Ovary (tissue), 9 donors: Measurements from ENCODE around the gene GRK2. TPM values are rescaled to one million over a fixed set of nuclear protein-coding genes. Genes with fewer than 3 reads are reported as not detected.

ENCODE experiments used
- DNase-seq, 5 donors: peaks; one replicate each; pipeline ENCODE4 v3.0.0-alpha.2; 2019 to 2020
- H3K27ac ChIP-seq, 2 donors: fragments of 200-600 bp; one replicate each; pipeline versions ENCODE4 v1.5.1 to v1.8.0; 2019 to 2022
- H3K27me3 ChIP-seq: fragments of 200-600 bp; one replicate; pipeline ENCODE4 v1.8.0; 2022
- H3K36me3 ChIP-seq: fragments of 200-600 bp; sonication (generic); one replicate; pipeline ENCODE4 v1.5.1; 2019
- H3K4me1 ChIP-seq: one replicate; pipeline ENCODE4 v1.8.1; 2013; ENCODE audit warnings: mild to moderate bottlenecking, moderate library complexity; ENCODE audit not compliant: insufficient read depth
- H3K4me3 ChIP-seq: fragments of 200-600 bp; sonication (generic); one replicate; pipeline ENCODE4 v1.5.1; 2017
- H3K9me3 ChIP-seq, 2 donors: fragments of 200-600 bp in 1 of 2; sonication (generic) in 1 of 2; one replicate each; pipeline versions ENCODE4 v1.5.1 to v1.8.1; 2013 to 2019; ENCODE audit warnings: mild to moderate bottlenecking in 1 of 2, moderate library complexity in 1 of 2
- EP300 ChIP-seq: sonication (generic); formaldehyde crosslinking; IDR thresholded peaks from one replicate; pipeline ENCODE4 v1.6.1; 2017; ENCODE audit warnings: antibody characterized with exemption
- POLR2A ChIP-seq: fragments of 450-650 bp; IDR thresholded peaks from one replicate; pipeline ENCODE4 v1.6.1; 2017; ENCODE audit warnings: antibody characterized with exemption, mild to moderate bottlenecking, moderate library complexity
- WGBS, 3 donors: extraction: QIAGEN DNeasy Blood & Tissue Kit in 1 of 3; methylation state at CpG; one replicate each; pipeline versions ENCODE4 v1.1.5 to v1.1.7; 2013 to 2017; 5-methylcytosine and 5-hydroxymethylcytosine counted together
- intact Hi-C, 4 donors: fragments of 100-400 bp; cut with DNase I; formaldehyde crosslinking; loops; one replicate each; pipeline versions ENCODE4 v1.11.0 to v1.15.1; 2022 to 2023
- polyA plus RNA-seq, 2 donors: library from polyadenylated mRNA; stranded (reverse); fragments of 200-250 nt in 1 of 2; fragments of 350-450 nt in 1 of 2; fragmentation: Illumina TruSeq in 1 of 2; extraction: RNeasy Lipid Tissue Mini Kit (QIAGEN cat#74804) in 1 of 2; gene quantifications; one replicate each; pipeline ENCODE4 v1.2.3, GENCODE V29; 2013 to 2014
- total RNA-seq, 7 donors: library from RNA; depleted of rRNA in 2 of 7; stranded (reverse); fragments of >200 nt in 2 of 7; fragmentation: NEBNext Ultra II Directional in 3 of 7; extraction: Animal tissue kit (Norgen Biotek cat#: 25700) in 3 of 7; gene quantifications; one replicate each; pipeline versions ENCODE4 v1.1.0 to v1.2.4, GENCODE V29; 2016 to 2023
- TF ChIP-seq, protein P1 (sequence below), 3 donors: fragments of 450-650 bp in 2 of 3; fragments of 200-600 bp in 1 of 3; IDR thresholded peaks; one replicate each; pipeline versions ENCODE4 v1.5.1 to v1.8.0; 2016 to 2022; ENCODE audit warnings: antibody characterized with exemption in 3 of 3, mild to moderate bottlenecking in 1 of 3
- donor health status: DM: no; HTN: no; CAD: no; lungs with moderate emphysema.
- donor health status: DM: no; HTN: no; CAD: no.
- donor health status: Bipolar disorder and iron deficiency.
- donor health status: DM: yes; HTN: yes; CAD: no.
- donor health status: DM: no; HTN: no; CAD: no.
- donor health status: DM: yes; HTN: yes; CAD: no.

The GRK2 gene
- total and polyA plus RNA-seq, 9 donors = 21.5 to 58.1 (median 40.5) TPM

DNA sequence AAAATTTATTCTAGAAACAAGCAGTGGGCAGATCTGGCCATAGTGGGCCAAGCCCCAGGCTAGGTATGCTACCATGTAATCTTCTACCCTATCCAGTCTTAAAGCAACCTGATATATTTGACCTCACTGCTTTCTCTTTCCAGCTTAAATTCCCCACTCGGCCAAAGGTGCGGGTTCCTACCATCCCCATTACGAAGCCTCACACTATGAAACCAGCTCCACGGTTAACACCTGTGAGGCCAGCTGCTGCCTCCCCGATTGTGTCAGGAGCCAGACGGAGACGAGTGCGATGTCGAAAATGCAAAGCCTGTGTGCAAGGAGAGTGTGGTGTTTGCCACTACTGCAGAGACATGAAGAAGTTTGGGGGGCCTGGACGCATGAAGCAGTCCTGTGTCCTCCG lies 21.2 kb upstream of the GRK2 start:
- H3K27me3 ChIP-seq = no peaks in the 10 kb centered on the region
- peaks cover 3% of the 10 kb centered on the region for H3K4me1 ChIP-seq
- H3K36me3 ChIP-seq = no peaks in the 10 kb centered on the region
- H3K9me3 ChIP-seq = no peaks in the 10 kb centered on the region
- H3K27ac ChIP-seq = no peak overlapping the region
- no peak for DNase-seq
- intact Hi-C loops = no loop called here
- WGBS, 3 donors = 91 to 93% (median 93%) methylated on average over 11 of the region's 11 CpGs
- TF ChIP-seq EP300 (no peak), POLR2A (no peak)
- TF ChIP-seq, protein P1, sequence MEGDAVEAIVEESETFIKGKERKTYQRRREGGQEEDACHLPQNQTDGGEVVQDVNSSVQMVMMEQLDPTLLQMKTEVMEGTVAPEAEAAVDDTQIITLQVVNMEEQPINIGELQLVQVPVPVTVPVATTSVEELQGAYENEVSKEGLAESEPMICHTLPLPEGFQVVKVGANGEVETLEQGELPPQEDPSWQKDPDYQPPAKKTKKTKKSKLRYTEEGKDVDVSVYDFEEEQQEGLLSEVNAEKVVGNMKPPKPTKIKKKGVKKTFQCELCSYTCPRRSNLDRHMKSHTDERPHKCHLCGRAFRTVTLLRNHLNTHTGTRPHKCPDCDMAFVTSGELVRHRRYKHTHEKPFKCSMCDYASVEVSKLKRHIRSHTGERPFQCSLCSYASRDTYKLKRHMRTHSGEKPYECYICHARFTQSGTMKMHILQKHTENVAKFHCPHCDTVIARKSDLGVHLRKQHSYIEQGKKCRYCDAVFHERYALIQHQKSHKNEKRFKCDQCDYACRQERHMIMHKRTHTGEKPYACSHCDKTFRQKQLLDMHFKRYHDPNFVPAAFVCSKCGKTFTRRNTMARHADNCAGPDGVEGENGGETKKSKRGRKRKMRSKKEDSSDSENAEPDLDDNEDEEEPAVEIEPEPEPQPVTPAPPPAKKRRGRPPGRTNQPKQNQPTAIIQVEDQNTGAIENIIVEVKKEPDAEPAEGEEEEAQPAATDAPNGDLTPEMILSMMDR (IDR thresholded peaks at IDR 0.05) = no peak
- no peak overlapping the region for H3K4me3 ChIP-seq

DNA sequence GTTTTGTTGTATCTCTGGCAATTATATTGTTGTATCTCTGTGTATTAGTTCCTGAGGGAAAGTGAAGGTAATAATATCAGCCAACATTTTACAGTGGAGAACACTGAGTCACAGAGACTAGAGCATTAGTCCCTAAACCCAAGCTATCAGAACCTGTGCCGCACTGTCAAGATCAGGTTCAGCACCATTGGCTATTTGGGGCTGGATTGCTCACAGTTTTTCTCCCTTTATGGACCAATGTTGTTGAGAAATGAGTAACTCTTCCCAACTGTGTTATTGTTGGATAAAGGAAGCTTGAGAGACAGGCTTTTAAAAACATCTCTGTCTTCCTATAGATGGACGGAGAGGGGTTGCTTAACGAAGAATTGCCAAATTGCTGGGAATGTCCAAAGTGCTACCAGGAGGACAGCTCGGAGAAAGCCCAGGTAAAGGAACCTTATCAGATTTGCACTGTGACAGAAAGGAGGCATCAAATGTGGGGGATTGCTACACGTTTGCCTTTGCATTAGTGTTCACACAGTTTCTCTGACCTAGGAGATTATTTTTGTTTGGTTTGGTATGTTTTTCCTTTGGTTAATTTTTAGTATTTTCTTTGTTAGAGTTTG lies 18.2 kb upstream of the GRK2 start:
- intact Hi-C loops = no loop called here
- no peak overlapping the region for H3K4me3 ChIP-seq
- H3K9me3 ChIP-seq = no peaks in the 10 kb centered on the region
- 90 to 91% (median 91%) methylated on average over 5 of the region's 5 CpGs for WGBS, 3 donors
- no peak for TF ChIP-seq POLR2A
- TF ChIP-seq EP300 = no peak
- TF ChIP-seq, protein P1 (IDR thresholded peaks at IDR 0.05) = no peak
- H3K27ac ChIP-seq = no peak overlapping the region
- no peaks in the 10 kb centered on the region for H3K36me3 ChIP-seq
- no peak for DNase-seq
- H3K27me3 ChIP-seq = no peaks in the 10 kb centered on the region
- no peaks in the 10 kb centered on the region for H3K4me1 ChIP-seq

DNA sequence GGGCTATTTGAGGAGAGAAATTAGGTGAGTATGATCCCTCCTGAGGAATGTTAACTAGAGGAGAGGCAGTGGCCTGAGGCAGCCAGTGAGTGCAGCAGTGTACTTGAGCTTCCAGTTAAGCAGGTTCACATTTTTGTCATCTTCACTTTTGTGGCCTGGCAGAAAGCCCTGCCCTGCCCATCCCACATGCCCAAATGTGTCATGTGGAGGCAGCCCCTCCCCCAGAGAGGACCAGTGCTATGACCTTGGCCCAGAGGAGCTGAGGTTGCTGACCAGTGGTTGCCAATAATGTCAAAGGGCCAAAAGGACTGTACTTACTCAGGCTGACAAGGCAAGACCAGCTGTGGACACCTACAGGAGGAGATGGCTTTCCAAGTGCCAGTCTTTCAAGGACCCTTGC lies 17.6 kb upstream of the GRK2 start:
- DNase-seq = no peak
- Histone ChIP-seq H3K27me3 (no peaks in the 10 kb centered on the region), H3K4me3 (no peak overlapping the region), H3K27ac (no peak overlapping the region), H3K36me3 (no peaks in the 10 kb centered on the region), H3K4me1 (no peaks in the 10 kb centered on the region), H3K9me3 (no peaks in the 10 kb centered on the region)
- TF ChIP-seq, protein P1 (IDR thresholded peaks at IDR 0.05) = no peak
- intact Hi-C loops = no loop called here

DNA sequence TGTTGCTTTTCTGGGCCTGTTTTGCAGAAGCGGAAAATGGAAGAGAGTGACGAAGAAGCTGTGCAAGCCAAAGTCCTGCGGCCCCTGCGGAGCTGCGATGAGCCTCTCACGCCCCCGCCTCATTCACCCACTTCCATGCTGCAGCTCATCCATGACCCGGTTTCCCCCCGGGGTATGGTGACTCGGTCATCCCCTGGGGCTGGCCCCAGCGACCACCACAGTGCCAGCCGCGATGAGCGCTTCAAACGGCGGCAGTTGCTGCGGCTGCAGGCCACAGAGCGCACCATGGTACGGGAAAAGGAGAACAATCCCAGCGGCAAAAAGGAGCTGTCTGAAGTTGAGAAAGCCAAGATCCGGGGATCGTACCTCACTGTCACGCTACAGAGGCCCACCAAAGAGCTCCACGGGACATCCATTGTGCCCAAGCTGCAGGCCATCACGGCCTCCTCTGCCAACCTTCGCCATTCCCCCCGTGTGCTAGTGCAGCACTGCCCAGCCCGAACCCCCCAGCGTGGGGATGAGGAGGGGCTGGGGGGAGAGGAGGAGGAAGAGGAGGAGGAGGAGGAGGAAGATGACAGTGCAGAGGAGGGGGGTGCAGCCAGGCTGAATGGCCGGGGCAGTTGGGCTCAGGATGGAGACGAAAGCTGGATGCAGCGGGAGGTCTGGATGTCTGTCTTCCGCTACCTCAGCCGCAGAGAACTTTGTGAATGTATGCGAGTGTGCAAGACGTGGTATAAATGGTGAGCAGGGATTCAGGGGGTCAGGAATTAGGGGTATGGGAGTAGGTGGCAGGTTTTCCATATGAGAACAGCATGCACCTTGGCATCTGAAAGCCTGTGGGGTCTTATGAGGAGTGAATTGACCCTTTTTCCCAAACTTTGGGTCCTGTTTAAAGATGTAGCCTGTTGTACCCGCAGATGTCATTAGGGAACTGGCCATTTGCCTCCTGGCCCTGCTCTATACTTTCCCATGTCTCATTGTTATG lies 15.9 kb upstream of the GRK2 start:
- Histone ChIP-seq H3K9me3 (no peaks in the 10 kb centered on the region), H3K4me1 (no peaks in the 10 kb centered on the region), H3K27me3 (no peaks in the 10 kb centered on the region), H3K36me3 (no peaks in the 10 kb centered on the region), H3K27ac (no peak overlapping the region), H3K4me3 (no peak overlapping the region)
- no peak for DNase-seq
- intact Hi-C loops = no loop called here
- TF ChIP-seq EP300 = no peak
- no peak for TF ChIP-seq POLR2A
- TF ChIP-seq, protein P1 (IDR thresholded peaks at IDR 0.05) = no peak
- 89 to 91% (median 90%) methylated on average over 37 of the region's 37 CpGs for WGBS, 3 donors
